HG03442 (cell line): ENCODE data around the gene CPSF3.

ENCODE experiments used
- ATAC-seq: cut with Tn5 transposase; IDR thresholded peaks from one replicate; pipeline ENCODE4 v1.9.1; 2021; ENCODE audit warnings: mild to moderate bottlenecking, moderate library complexity; ENCODE audit not compliant: unreplicated experiment

CPSF3 gene

DNA sequence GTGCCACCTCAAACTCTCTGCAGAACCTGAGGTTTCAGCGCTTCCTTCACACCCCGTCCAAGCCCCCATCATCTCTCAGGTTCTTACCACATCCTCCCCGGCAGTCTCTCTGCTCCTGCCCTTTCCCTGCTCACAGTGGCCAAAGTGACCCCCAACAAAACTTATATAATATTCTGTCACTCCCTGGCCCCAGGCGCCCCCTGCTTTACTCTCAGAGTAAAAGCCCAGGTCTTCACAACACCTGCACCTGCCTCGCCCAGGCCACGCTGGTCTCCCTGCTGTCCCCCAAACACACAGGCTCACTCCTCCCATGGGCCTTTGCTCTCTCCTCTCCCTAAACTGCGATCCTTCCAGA is 6.5 kb upstream of the CPSF3 start:
- ATAC-seq, result no peak

DNA sequence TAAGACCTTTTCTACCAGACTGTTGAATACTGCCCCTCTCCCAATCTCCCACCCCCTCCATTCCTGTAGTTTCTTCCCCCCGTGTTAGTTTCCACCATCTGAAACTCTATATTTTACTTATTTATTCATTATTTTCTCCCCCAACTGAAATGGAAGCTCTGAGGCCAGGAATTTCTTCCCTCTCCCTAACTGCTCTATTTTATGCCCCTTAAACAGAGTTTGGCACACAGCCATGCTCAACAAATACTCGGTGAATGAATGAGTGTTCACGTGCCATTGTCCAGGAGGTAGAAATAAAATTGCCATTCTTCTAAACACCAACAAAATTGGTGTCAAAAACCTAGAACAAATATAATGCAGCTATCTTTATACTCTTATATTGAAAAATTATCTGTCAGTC is 5.7 kb upstream of the CPSF3 start:
- ATAC-seq, result no peak

DNA sequence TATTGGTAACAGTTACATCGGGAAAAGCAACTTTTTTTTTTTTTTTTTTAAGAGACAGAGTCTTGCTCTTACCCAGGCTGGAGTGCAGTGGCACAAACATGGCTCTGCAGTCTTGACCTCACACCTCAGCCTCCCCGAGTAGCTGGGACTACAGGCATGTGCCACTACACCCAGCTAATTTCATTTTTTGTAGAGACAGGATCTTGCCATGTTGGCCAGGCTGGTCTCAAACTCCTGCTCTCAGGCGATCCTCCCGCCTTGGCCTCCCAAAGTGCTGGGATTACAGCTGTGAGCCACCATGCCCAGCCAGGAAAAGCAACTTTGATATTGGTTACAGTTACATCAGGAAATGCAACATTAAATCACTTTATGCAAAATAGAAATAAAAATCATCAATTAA is 4.7 kb upstream of the CPSF3 start:
- ATAC-seq, result no peak

GRCh38 chr2:9419541-9419940 is 3.9 kb upstream of the CPSF3 start:
- no peak for ATAC-seq

GRCh38 chr2:9420495-9420894 is 3.0 kb upstream of the CPSF3 start:
- ATAC-seq, result no peak

DNA sequence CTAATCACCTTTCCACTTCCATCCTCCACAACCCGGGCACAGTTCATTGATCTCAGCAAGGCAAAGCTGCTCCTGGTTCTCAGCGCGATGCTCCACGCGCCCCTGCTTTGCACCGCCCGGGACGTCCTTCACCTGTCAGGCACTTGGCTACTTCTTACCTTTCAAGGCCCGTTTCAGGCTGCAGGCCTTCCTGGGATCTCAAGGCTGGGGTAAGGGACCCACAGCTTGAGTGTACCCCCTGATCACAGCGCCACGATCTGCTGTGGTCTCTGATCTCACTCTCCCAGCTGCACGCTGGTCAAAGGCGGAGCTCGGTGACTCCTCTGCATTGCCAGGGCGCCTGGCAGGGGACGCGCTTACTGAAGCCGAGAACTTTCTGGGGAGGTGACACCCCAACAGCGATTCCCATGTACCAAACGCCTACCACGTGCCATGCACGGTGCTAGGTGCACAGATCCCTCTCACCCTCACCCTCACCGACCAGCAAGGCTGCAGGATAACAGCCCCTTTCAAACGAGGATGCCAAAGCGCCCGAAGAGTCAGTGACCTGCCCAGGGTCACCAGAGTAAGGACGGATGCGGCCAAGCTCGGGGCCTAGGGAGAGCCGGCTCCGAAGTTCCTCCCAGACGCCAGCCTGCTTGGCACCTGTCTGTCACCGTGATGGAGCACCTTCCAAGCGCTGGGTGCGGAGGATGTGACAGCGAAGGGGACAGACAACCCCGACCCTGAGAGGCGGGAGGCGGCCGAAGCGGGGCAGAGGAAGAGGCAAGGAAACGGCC is 944 bp upstream of the CPSF3 start:
- ATAC-seq, result peak; percentile 24

GRCh38 chr2:9423922-9424272 is 443 bp downstream of the CPSF3 start:
- ATAC-seq, result peak; percentile 5

- ATAC-seq, result no peak
Observed at GRCh38 chr2:9424447-9425164, 1.2 kb downstream of the CPSF3 start.

GRCh38 chr2:9428965-9429577 is 5.6 kb downstream of the CPSF3 start:
- no peak for ATAC-seq

GRCh38 chr2:9430316-9431293 is 7.2 kb downstream of the CPSF3 start:
- no peak for ATAC-seq

GRCh38 chr2:9434489-9434888 is 11.0 kb downstream of the CPSF3 start:
- ATAC-seq, result no peak

DNA sequence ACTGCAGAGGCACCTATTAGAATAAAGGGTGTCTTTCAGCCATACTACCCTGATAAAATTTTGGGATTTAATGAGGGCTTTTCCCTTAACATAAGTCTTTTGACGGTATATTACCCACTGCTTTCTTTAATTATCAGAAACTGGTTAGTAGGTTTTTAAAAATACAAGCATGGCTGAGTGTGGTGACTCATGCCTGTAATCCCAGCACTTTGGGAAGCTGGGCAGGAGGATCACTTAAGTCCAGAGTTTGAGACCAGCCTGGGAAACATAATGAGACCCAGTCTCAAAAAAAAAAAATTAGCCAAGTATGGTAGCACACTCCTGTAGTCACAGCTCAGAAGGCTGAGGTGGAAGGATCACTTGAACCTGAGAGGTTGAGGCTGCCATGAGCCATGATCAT is 16.1 kb downstream of the CPSF3 start:
- no peak for ATAC-seq

- ATAC-seq, result no peak
Observed at GRCh38 chr2:9440058-9440727, 16.7 kb downstream of the CPSF3 start.

GRCh38 chr2:9441556-9441955 is 18.1 kb downstream of the CPSF3 start:
- ATAC-seq, result no peak

- ATAC-seq, result no peak
Observed at GRCh38 chr2:9443526-9443925, 20.1 kb downstream of the CPSF3 start.

GRCh38 chr2:9445089-9445488 is 21.6 kb downstream of the CPSF3 start:
- no peak for ATAC-seq

GRCh38 chr2:9451231-9451630 is 27.8 kb downstream of the CPSF3 start:
- ATAC-seq, result no peak

GRCh38 chr2:9460441-9461017 is 37.1 kb downstream of the CPSF3 start:
- no peak for ATAC-seq

DNA sequence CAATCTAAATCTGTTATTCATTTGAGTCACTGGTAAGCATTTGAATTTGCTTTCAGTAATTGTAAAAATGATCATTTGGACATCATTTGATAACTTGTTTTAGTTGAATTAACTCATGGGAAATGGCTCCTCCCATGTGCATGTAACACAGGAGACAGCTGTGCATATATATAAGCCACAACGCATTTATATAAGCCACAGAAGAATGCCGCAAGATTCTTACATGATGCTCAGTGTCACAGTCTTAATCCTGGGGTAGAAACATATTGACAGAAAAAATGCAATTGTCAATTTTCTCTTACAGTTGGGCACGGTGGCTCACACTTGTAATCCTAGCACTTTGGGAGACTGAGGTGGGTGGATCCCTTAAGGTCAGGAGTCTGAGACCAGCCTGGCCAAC is 37.6 kb downstream of the CPSF3 start:
- ATAC-seq, result no peak

- ATAC-seq, result no peak
Observed at GRCh38 chr2:9462313-9462712, 38.9 kb downstream of the CPSF3 start.
